Stimulated activated CD4-positive, alpha-beta T cell treated with anti-CD3 and anti-CD28 coated beads, Interleukin-1b, Interleukin-23, amount 100 ng/mL, for 1 hour (primary cell): ENCODE results near the gene PRKAR2A.
A peak's percentile ranks its signal among the peaks of the same experiment; 100 is the strongest.

Experiments used
- DNase-seq, 2 donors: peaks; one replicate each; pipeline ENCODE4 v3.0.0-alpha.2; 2020; ENCODE audit warnings: low read depth in 2 of 2

PRKAR2A gene

GRCh38 chr3:48847504-48848423, at the start of gene PRKAR2A:
Gene PRKAR2A, minus strand, starts transcription at chr3:48847874. Its CDS starts 278 bp downstream, at chr3:48847596.
- DNase-seq = peak; percentile 55 to 58

- no peak for DNase-seq
These were observed 49.3 kb upstream of the PRKAR2A start for GRCh38 chr3:48896936-48897335.

- DNase-seq = no peak
These were observed 46.8 kb upstream of the PRKAR2A start for GRCh38 chr3:48894516-48894915.

- no peak for DNase-seq
These were observed 43.9 kb upstream of the PRKAR2A start for GRCh38 chr3:48891606-48892005.

- no peak for DNase-seq
These were observed 38.1 kb upstream of the PRKAR2A start for GRCh38 chr3:48885753-48886152.

GRCh38 chr3:48881652-48882114, 34.0 kb upstream of the PRKAR2A start:
- no peak for DNase-seq

- no peak for DNase-seq
These were observed 33.3 kb upstream of the PRKAR2A start for GRCh38 chr3:48881006-48881405.

- no peak for DNase-seq
These were observed 32.3 kb upstream of the PRKAR2A start for GRCh38 chr3:48879994-48880377.

- no peak for DNase-seq
These were observed 31.8 kb upstream of the PRKAR2A start for GRCh38 chr3:48879307-48879993.

GRCh38 chr3:48877671-48878070, 30.0 kb upstream of the PRKAR2A start:
- no peak for DNase-seq

- no peak for DNase-seq
These were observed 15.4 kb upstream of the PRKAR2A start for GRCh38 chr3:48863122-48863521.

GRCh38 chr3:48859206-48859605, 11.5 kb upstream of the PRKAR2A start:
- DNase-seq = no peak

- DNase-seq = no peak
These were observed 11.0 kb upstream of the PRKAR2A start for GRCh38 chr3:48858709-48859108.

- DNase-seq = no peak
These were observed 10.0 kb upstream of the PRKAR2A start for GRCh38 chr3:48857641-48858040.

GRCh38 chr3:48856469-48856868, 8.8 kb upstream of the PRKAR2A start:
- DNase-seq = no peak

- no peak for DNase-seq
These were observed 8.2 kb upstream of the PRKAR2A start for GRCh38 chr3:48855681-48856447.

GRCh38 chr3:48852151-48852550, 4.5 kb upstream of the PRKAR2A start:
- DNase-seq = no peak

- DNase-seq = no peak
These were observed 3.7 kb upstream of the PRKAR2A start for GRCh38 chr3:48851407-48851806.

- no peak for DNase-seq
These were observed 1.3 kb upstream of the PRKAR2A start for GRCh38 chr3:48848816-48849515.

- peak; percentile 2 to 11 for DNase-seq
These were observed 596 bp downstream of the PRKAR2A start for GRCh38 chr3:48847053-48847503.

- DNase-seq = no peak
These were observed 2.5 kb downstream of the PRKAR2A start for GRCh38 chr3:48845170-48845569.
